Measurements from ENCODE around the gene KRTAP2-3.

- TF ChIP-seq CTCF (IDR thresholded peaks at IDR 0.05 in 2 of 3, conservative IDR thresholded peaks at IDR 0.05 in 1 of 3; ENCODE audit: control insufficient read depth in 2 of 3, extremely low read depth in 1 of 3, insufficient read depth in 1 of 3, low read depth in 3 of 3, low read length in 3 of 3) (no peak), IRF3 (IDR thresholded peaks at IDR 0.05) (no peak), FOXK2 (IDR thresholded peaks at IDR 0.05) (no peak), ZNF24 (IDR thresholded peaks at IDR 0.05) (no peak), RAD21 (IDR thresholded peaks at IDR 0.05; ENCODE audit: insufficient read depth, low read depth, low read length) (no peak), EP300 (IDR thresholded peaks at IDR 0.05; ENCODE audit: borderline replicate concordance in 1 of 2, control insufficient read depth in 1 of 2, low read depth in 2 of 2, low read length in 2 of 2) (no peak)
These were observed 46.7 kb downstream of the KRTAP2-3 start for GRCh38 chr17:41013181-41013580.

All from GM12878 (cell line).